ENCODE results near the gene MYLK4.

The MYLK4 gene

GRCh38 chr6:2706558-2706957, 44.2 kb downstream of the MYLK4 start:
- DNase-seq (ENCODE audit: low read depth in 2 of 2): no peak

- DNase-seq (ENCODE audit: low read depth in 2 of 2): no peak
Observed at GRCh38 chr6:2705256-2705655, 45.5 kb downstream of the MYLK4 start.

GRCh38 chr6:2697291-2697690, 53.4 kb downstream of the MYLK4 start:
- DNase-seq (ENCODE audit: low read depth in 2 of 2): no peak

- DNase-seq (ENCODE audit: low read depth in 2 of 2): no peak
Observed at GRCh38 chr6:2695454-2696095, 55.1 kb downstream of the MYLK4 start.

GRCh38 chr6:2693231-2693630, 57.5 kb downstream of the MYLK4 start:
- DNase-seq (ENCODE audit: low read depth in 2 of 2): no peak

- DNase-seq (ENCODE audit: low read depth in 2 of 2): no peak
Observed at GRCh38 chr6:2688401-2689064, 62.2 kb downstream of the MYLK4 start.

- DNase-seq (ENCODE audit: low read depth in 2 of 2): no peak
Observed at GRCh38 chr6:2687456-2687855, 63.3 kb downstream of the MYLK4 start.

GRCh38 chr6:2686515-2686914, 64.2 kb downstream of the MYLK4 start:
- DNase-seq (ENCODE audit: low read depth in 2 of 2): no peak

GRCh38 chr6:2684766-2685754, 65.7 kb downstream of the MYLK4 start:
- DNase-seq (ENCODE audit: low read depth in 2 of 2): no peak

GRCh38 chr6:2684103-2684749, 66.5 kb downstream of the MYLK4 start:
- DNase-seq (ENCODE audit: low read depth in 2 of 2): no peak

- DNase-seq (ENCODE audit: low read depth in 2 of 2): no peak
Observed at GRCh38 chr6:2680264-2680922, 70.3 kb downstream of the MYLK4 start.

GRCh38 chr6:2677080-2677593, 73.6 kb downstream of the MYLK4 start:
- DNase-seq (ENCODE audit: low read depth in 2 of 2): no peak

GRCh38 chr6:2676048-2676447, 74.7 kb downstream of the MYLK4 start:
- no peak for DNase-seq (ENCODE audit: low read depth in 2 of 2)

GRCh38 chr6:2674857-2675256, 75.9 kb downstream of the MYLK4 start:
- no peak for DNase-seq (ENCODE audit: low read depth in 2 of 2)

- no peak for DNase-seq (ENCODE audit: low read depth in 2 of 2)
Observed at GRCh38 chr6:2669067-2669700, 81.5 kb downstream of the MYLK4 start.

GRCh38 chr6:2667617-2668016, 83.1 kb downstream of the MYLK4 start:
- DNase-seq (ENCODE audit: low read depth in 2 of 2): no peak

GRCh38 chr6:2666906-2667575, 83.7 kb downstream of the MYLK4 start:
- no peak for DNase-seq (ENCODE audit: low read depth in 2 of 2)

- no peak for DNase-seq (ENCODE audit: low read depth in 2 of 2)
Observed at GRCh38 chr6:2665146-2666070, 85.3 kb downstream of the MYLK4 start.

- no peak for DNase-seq (ENCODE audit: low read depth in 2 of 2)
Observed at GRCh38 chr6:2663123-2663522, 87.6 kb downstream of the MYLK4 start.
